ENCODE data around the gene TMC8.
A peak's percentile ranks its signal among the peaks of the same experiment; 100 is the strongest.

Gene TMC8

DNA sequence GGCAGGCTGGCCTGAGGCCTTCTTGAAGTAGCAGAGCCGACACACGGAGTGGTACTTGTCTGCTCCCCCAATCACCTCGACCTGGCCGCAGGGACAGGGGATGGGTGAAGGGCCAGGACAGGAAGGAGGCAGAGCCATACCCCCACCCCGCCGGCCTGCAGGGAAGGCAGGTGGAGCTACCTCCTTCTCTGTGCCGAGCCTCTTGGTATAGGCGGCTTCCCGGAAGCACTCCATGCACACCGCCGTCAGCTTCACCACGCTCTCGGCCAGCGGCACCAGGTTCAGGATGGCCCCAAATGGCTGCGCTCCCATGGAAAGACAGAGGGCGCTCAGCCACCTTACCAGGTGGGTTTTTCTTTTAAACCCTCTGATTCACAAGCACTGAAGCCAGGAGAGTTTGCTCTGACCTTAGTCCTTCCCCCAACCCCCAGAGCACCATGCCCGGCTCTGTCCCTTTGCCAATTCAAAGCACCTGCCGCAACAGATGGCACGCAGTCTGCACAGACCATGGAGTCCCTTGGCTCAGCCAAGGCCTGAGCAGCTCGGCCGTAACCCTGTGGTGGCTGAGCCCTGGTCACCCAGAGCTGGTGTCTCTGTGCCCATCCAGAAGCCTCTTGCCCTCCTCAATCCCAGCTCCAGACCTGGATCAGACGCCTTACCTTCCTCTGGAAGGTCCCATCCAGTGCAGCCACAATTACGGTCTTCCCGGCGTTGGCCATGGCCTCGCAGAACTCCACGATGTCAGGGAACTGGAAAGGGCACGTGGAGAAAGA is 44.5 kb downstream of the TMC8 start:
- ChIA-PET CTCF (interaction anchor here (0.6 to 8.1 kb wide), 9 partner anchors 11 to 90 kb away, joined by 3 to 94 read pairs (median 12); partner anchors contain the start of genes AFMID and TK1), POLR2A (interaction anchor here (0.8 to 4.1 kb wide), 10 partner anchors 8 to 61 kb away, joined by 3 to 48 read pairs (median 4); partner anchors contain the start of genes AFMID and TK1)
- peaks cover 14 to 84% of the 10 kb centered on the region in 2 experiments for H3K36me3 ChIP-seq (ENCODE audit: control insufficient read depth in 2 of 2, insufficient read depth in 1 of 2, low read length in 2 of 2)
- TF ChIP-seq ZNF48 (tag by site-specific recombination; IDR thresholded peaks at IDR 0.05) (no peak), ZNF324 (tag by site-specific recombination; IDR thresholded peaks at IDR 0.05) (no peak), SETDB1 (IDR thresholded peaks at IDR 0.05; ENCODE audit: insufficient read length, low read length) (no peak), ZNF174 (tag by site-specific recombination; IDR thresholded peaks at IDR 0.05) (no peak), ZNF221 (tag by site-specific recombination; IDR thresholded peaks at IDR 0.05; ENCODE audit: borderline replicate concordance) (no peak), TSHZ1 (tag by site-specific recombination; IDR thresholded peaks at IDR 0.05; ENCODE audit: borderline replicate concordance) (no peak), ZBTB1 (tag by site-specific recombination; IDR thresholded peaks at IDR 0.05) (no peak), KLF1 (tag by site-specific recombination; IDR thresholded peaks at IDR 0.05) (no peak), ZNF175 (tag by site-specific recombination; IDR thresholded peaks at IDR 0.05) (no peak), ZNF266 (tag by site-specific recombination; IDR thresholded peaks at IDR 0.05; ENCODE audit: low read depth) (no peak), ZSCAN18 (tag by site-specific recombination; IDR thresholded peaks at IDR 0.05) (no peak), KLF10 (tag by site-specific recombination; IDR thresholded peaks at IDR 0.05) (no peak), MEIS1 (CRISPR knock-in tag; IDR thresholded peaks at IDR 0.05; ENCODE audit: borderline replicate concordance) (no peak), ZNF510 (tag by site-specific recombination; IDR thresholded peaks at IDR 0.05; ENCODE audit: insufficient replicate concordance) (no peak), ZNF549 (tag by site-specific recombination; IDR thresholded peaks at IDR 0.05) (no peak), ZFP69B (tag by site-specific recombination; IDR thresholded peaks at IDR 0.05) (no peak)
- TF ChIP-seq, protein P1, sequence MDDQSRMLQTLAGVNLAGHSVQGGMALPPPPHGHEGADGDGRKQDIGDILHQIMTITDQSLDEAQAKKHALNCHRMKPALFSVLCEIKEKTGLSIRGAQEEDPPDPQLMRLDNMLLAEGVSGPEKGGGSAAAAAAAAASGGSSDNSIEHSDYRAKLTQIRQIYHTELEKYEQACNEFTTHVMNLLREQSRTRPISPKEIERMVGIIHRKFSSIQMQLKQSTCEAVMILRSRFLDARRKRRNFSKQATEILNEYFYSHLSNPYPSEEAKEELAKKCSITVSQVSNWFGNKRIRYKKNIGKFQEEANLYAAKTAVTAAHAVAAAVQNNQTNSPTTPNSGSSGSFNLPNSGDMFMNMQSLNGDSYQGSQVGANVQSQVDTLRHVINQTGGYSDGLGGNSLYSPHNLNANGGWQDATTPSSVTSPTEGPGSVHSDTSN (CRISPR knock-in tag; IDR thresholded peaks at IDR 0.05), result no peak
- H3K9me3 ChIP-seq (ENCODE audit: control insufficient read depth, insufficient read depth, low read depth, low read length), result no peaks in the 10 kb centered on the region
- no peak overlapping the region for H3K27ac ChIP-seq (ENCODE audit: extremely low read depth, low read depth, low read length)
- no peaks in the 10 kb centered on the region; the same call in 1 of the 2 replicates for H3K4me1 ChIP-seq (ENCODE audit: control insufficient read depth, insufficient read depth, low read length)
- no peak overlapping the region for H3K4me3 ChIP-seq (ENCODE audit: low read depth, low read length)

- H3K36me3 ChIP-seq (ENCODE audit: control insufficient read depth in 2 of 2, insufficient read depth in 1 of 2, low read length in 2 of 2), result peaks cover 19 to 85% of the 10 kb centered on the region in 2 experiments
- H3K27ac ChIP-seq (ENCODE audit: extremely low read depth, low read depth, low read length), result no peak overlapping the region
- H3K9me3 ChIP-seq (ENCODE audit: control insufficient read depth, insufficient read depth, low read depth, low read length), result no peaks in the 10 kb centered on the region
- H3K4me3 ChIP-seq (ENCODE audit: low read depth, low read length), result no peak overlapping the region
- POLR2A ChIA-PET, result interaction anchor here (0.8 to 4.1 kb wide), 6 partner anchors 8 to 61 kb away, joined by 3 to 48 read pairs (median 6); partner anchors contain the start of genes AFMID and TK1
- peak; percentile 53 for TF ChIP-seq ZBTB20 (tag by site-specific recombination; IDR thresholded peaks at IDR 0.05)
- no peak for TF ChIP-seq ZNF202 (tag by site-specific recombination; IDR thresholded peaks at IDR 0.05; ENCODE audit: borderline replicate concordance)
- H3K4me1 ChIP-seq (ENCODE audit: control insufficient read depth, insufficient read depth, low read length), result no peaks in the 10 kb centered on the region; the same call in 1 of the 2 replicates
- CTCF ChIA-PET, result interaction anchor here (0.6 to 8.1 kb wide), 12 partner anchors 11 to 91 kb away, joined by 3 to 94 read pairs (median 8); partner anchors contain the start of genes AFMID and TK1
Measured at GRCh38 chr17:78175643-78175981, 45.0 kb downstream of the TMC8 start.
